GM21381 (cell line): ENCODE results near the gene SCARB1.

ENCODE experiments used
- ATAC-seq: cut with Tn5 transposase; IDR thresholded peaks from one replicate; pipeline ENCODE4 v1.9.1; 2021; ENCODE audit warnings: mild to moderate bottlenecking, moderate library complexity; ENCODE audit not compliant: unreplicated experiment

The SCARB1 gene

GRCh38 chr12:124762791-124763593 lies 100.7 kb downstream of the SCARB1 start:
- no peak for ATAC-seq

GRCh38 chr12:124762384-124762783 lies 101.3 kb downstream of the SCARB1 start:
- ATAC-seq: no peak

DNA sequence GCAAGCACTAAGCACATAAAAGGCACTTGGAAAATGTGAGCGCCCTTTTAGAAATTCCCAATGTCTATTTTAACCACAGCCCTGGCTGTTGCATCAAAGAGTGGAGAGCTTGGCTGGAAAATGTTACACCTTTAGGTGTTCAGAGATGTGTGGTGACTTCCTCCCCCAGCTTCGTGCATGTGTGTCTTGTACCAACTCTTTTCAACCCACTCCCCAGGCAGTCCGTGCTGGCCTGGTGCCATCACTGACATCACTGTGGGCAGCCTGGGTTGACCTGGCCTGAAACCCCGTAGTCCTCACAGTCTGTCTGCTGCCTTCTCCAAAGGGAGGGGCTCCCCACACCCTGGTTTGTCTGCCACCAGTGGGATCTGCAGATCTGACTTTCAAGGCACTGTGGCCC lies 101.8 kb downstream of the SCARB1 start:
- ATAC-seq: no peak

- no peak for ATAC-seq
Measured at GRCh38 chr12:124761056-124761455, 102.6 kb downstream of the SCARB1 start.

DNA sequence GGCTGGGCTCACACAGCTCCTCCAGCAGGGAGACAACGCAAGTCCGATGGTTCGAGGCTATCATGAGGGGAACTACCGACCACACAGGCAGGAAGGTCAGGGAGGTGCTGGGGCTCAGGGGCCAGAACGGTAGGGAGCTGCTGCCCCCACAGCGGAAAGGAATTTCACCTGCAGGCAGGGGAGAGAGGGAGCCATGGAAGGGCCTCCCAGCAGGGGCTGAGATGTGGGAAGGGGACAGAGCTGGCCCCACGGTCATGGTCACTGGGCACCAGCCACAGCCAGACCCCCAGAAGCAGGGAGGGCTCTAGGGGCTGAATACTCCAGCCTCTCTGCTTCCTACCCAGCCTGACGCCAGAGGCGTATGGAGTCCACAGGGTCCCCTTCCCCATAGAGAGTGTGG lies 103.1 kb downstream of the SCARB1 start:
- no peak for ATAC-seq

DNA sequence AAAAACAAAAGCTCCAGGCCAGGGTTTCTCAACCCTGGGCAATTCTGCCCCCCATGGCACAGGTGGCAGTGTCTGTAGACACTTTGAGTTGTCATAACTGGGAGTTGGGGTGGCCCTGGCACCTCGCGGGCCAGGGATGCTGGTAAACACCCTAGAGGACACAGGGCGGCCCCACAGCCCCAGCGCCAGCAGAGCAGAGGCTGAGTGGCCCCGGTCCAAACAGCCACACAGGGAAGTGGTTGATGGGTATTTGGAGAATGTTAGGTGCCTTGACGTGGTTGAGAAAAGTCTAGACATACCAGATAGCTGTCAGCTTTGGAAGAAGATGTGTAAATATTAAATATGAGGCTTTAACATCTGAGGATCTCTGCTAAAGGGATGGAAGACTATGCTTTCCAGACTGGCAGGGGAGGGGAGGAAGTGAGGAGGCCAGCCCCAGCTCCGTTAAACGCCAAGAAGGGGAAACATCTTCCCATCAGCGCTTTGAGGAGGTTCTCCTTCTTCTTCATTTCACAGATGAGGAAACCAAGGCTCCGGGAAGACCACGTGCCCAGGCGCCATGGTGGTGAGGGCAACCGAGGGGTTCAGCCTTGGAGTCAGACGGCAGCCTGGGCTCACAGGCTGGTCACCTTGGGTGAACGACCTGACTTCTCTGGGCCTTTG lies 103.7 kb downstream of the SCARB1 start:
- no peak for ATAC-seq

- ATAC-seq: no peak
Measured at GRCh38 chr12:124758266-124759220, 105.1 kb downstream of the SCARB1 start.

DNA sequence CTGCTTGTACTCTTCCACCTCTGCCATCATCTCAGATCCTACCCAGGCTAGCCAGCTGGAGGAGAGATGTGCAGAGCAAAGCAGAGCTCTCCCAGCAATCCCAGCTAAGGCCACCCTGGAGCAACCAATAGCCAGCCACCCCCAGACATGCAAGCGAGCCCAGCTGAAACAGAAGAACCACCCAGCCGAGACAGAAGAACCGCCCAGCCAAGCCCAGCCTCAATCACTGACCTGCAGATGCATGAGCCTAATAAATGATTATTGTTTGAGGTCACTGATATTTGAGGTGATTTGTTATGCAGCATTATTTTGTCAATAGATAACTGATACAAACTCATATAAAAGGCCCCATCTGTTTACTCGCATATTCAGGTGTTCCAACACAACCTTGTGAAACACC lies 106.3 kb downstream of the SCARB1 start:
- no peak for ATAC-seq

DNA sequence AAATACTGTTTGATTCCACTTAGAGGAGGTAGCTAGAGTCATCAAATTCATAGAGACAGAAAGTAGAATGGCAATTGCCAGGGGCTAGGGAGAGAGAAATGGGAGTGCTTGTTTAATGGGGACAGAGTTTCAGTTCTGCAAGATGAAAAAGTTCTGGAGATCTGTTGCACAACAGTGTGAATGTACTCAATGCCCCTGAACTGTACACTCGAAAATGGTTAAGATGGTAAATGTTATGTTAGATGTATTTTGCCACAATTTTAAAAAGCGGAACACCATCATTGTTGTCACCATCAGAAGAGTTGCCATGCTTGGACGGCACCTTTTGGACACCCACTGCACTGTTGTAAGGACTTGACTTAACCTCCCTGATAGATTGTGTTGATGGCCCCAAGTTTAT lies 106.9 kb downstream of the SCARB1 start:
- ATAC-seq: no peak

- no peak for ATAC-seq
Measured at GRCh38 chr12:124756166-124756565, 107.5 kb downstream of the SCARB1 start.

DNA sequence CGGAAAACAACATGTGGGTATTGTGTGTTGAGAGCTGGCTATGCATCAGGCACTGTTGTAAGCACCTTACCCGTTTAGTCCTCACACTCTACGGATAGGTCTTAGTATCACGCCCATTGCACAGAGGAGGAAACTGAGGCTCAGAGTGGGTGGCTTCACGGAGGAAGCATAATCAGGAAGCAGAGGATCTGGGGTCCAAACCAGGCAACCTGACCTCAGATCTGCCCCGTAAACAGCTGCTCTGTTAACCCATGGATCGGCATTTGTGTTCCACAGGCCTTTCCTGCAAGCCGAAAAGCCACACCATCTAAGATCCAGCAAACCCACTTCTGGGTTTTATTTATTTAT lies 107.9 kb downstream of the SCARB1 start:
- ATAC-seq: no peak

GRCh38 chr12:124754949-124755800 lies 108.5 kb downstream of the SCARB1 start:
- ATAC-seq: no peak

- ATAC-seq: no peak
Measured at GRCh38 chr12:124754491-124754890, 109.2 kb downstream of the SCARB1 start.

GRCh38 chr12:124753993-124754392 lies 109.7 kb downstream of the SCARB1 start:
- ATAC-seq: no peak

GRCh38 chr12:124753228-124753591 lies 110.5 kb downstream of the SCARB1 start:
- ATAC-seq: no peak

DNA sequence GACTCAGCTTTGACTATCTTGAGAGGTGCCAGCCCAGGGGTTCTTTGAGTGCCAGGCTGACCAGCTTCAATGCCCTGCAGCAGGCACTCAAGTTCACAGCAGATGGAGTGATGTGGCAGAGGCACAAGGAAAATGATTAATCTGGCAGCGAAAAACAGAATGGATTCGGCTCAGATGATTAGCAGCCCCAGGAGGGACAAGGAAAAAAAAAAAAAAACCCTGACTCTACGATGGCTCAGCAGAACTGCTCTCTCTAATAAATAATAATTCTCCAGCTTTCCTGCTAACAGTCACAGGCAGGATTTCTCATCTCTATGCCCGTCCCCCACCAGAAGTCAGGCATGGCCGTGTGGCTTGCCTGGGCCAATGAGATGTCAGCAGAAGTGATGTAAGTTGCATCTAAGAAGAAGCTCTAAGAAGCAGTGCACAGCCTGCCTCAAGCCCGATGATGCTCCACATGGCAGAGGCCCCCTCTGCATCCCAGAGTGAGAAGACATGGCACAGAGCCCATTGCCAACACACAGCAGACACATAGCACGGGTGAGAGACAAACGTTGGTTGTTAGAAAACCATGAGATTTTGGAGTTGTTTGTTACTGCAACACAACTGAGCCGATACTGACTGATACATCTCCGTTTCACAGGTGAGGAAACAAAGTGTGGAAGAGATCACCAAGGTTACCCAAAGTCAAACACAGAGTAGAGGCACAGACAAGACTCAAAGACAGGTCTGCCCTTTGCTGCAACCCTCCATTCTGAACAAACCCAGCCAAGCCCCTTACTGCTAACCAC lies 111.0 kb downstream of the SCARB1 start:
- no peak for ATAC-seq

GRCh38 chr12:124751654-124752355 lies 111.9 kb downstream of the SCARB1 start:
- no peak for ATAC-seq

DNA sequence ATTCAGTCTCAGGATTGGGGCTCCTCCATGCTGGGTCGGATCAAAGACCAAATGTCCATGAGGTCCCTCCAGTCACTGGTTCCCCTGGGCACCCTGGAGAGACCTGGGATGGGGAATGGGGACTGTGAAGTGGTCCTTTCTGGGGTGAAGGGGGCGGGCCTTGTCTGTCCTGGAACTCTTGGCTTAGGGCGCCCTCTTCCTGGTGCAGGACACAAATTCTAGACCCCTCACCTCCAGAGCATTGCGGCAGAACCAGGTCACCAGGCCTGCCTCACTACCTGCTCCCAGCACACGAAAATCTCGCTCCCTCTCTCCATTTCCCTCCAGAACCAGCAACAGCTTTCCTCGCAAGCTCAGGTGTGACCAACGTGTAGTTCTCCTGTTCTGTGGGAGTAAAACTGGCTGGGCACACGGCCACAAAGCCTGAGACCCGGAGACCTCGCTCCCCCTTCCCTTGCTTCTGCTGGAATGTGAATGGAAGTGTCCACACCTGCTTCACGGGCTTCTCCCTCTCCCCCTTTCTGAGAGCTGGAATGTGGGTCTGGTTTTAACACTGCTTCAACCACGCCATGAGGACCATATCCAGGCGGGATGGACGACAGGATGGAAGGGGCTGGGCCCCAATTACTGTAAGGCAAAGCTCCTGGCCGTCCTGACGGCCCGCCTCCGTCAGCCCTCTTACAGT lies 112.7 kb downstream of the SCARB1 start:
- ATAC-seq: no peak
